T-cell (primary cell): ENCODE results near the gene DISP2. TPM values are rescaled to one million over a fixed set of nuclear protein-coding genes. Genes with fewer than 3 reads are reported as not detected.

ENCODE experiments used
- ATAC-seq, 4 experiments: fragments of 200-7000 bp in 3 of 4; fragments of 150-1000 bp in 1 of 4; cut with Tn5 transposase; replicated peaks in 1 of 4; 1 replicate in 3 of 4; 2 replicates in 1 of 4; pipeline ENCODE4 v1.10.0; 2021; ENCODE audit warnings: moderate library complexity in 3 of 4, mild to moderate bottlenecking in 2 of 4, moderate number of reproducible peaks in 1 of 4
- CTCF ChIA-PET, 2 donors: fragments of 300-600 bp; sonication (Branson Sonifier 250); formaldehyde crosslinking; loops; one replicate each; lab custom pipeline; 2022; ENCODE audit warnings: antibody characterized with exemption in 2 of 2; lab: Charles Lee
- POLR2A ChIA-PET, 2 donors: fragments of 300-600 bp; sonication (Branson Sonifier 250); formaldehyde crosslinking; loops; one replicate each; lab custom pipeline; 2022; ENCODE audit warnings: antibody characterized with exemption in 2 of 2; lab: Charles Lee
- DNase-seq, 35 experiments: peaks; one replicate each; pipeline versions ENCODE4 v3.0.0 to v3.0.0-alpha.2; 2013 to 2023
- H3K27ac ChIP-seq: one replicate; pipeline ENCODE4 v1.5.1; 2013; ENCODE audit warnings: low read length
- H3K27me3 ChIP-seq, 2 experiments: replicated peaks in 1 of 2; 1 replicate in 1 of 2; 2 replicates in 1 of 2; pipeline versions ENCODE4 v1.6.1 to v1.7.0; 2013; ENCODE audit warnings: low read length in 1 of 2, mixed read lengths in 1 of 2; ENCODE audit not compliant: control insufficient read depth in 2 of 2, insufficient read depth in 2 of 2; ENCODE audit errors: extremely low read depth in 1 of 2
- H3K36me3 ChIP-seq, 2 donors: 1 replicate in 1 of 2; 2 replicates in 1 of 2; pipeline versions ENCODE4 v1.6.1 to v1.7.0; 2013; ENCODE audit warnings: low read length in 1 of 2; ENCODE audit not compliant: control insufficient read depth in 2 of 2, insufficient read depth in 1 of 2; ENCODE audit errors: extremely low read depth in 1 of 2
- H3K4me1 ChIP-seq, 2 experiments: 1 replicate in 1 of 2; 2 replicates in 1 of 2; pipeline versions ENCODE4 v1.6.1 to v1.7.0; 2013; ENCODE audit warnings: low read length in 2 of 2, mixed read lengths in 1 of 2; ENCODE audit not compliant: insufficient read depth in 2 of 2, control insufficient read depth in 1 of 2; ENCODE audit errors: extremely low read depth in 1 of 2
- H3K4me3 ChIP-seq, 2 donors: 1 replicate in 1 of 2; 2 replicates in 1 of 2; pipeline versions ENCODE4 v1.5.1 to v1.7.0; 2013; ENCODE audit warnings: mild to moderate bottlenecking in 2 of 2, low read length in 1 of 2, moderate library complexity in 1 of 2; ENCODE audit not compliant: control insufficient read depth in 1 of 2; ENCODE audit errors: extremely low read depth in 1 of 2
- H3K9me3 ChIP-seq: 2 replicates; pipeline ENCODE4 v1.7.0; 2013
- H3K27ac Mint-ChIP-seq, 2 donors: one replicate each; pipeline ENCODE4 v1.8.0; 2020 to 2021; ENCODE audit warnings: mild to moderate bottlenecking in 2 of 2, mixed read lengths in 2 of 2
- H3K27me3 Mint-ChIP-seq, 2 donors: one replicate each; pipeline ENCODE4 v1.8.0; 2021 to 2022; ENCODE audit warnings: mixed read lengths in 2 of 2
- H3K36me3 Mint-ChIP-seq: one replicate; pipeline ENCODE4 v1.8.0; 2021; ENCODE audit warnings: mixed read lengths
- H3K4me1 Mint-ChIP-seq, 3 donors: one replicate each; pipeline ENCODE4 v1.8.0; 2020 to 2022; ENCODE audit warnings: mixed read lengths in 3 of 3, mild to moderate bottlenecking in 1 of 3
- H3K4me3 Mint-ChIP-seq, 3 donors: one replicate each; pipeline ENCODE4 v1.8.0; 2020 to 2022; ENCODE audit warnings: mild to moderate bottlenecking in 3 of 3, mixed read lengths in 3 of 3, moderate library complexity in 3 of 3
- H3K9me3 Mint-ChIP-seq, 3 donors: one replicate each; pipeline ENCODE4 v1.8.0; 2020 to 2022; ENCODE audit warnings: mixed read lengths in 3 of 3
- WGBS: methylation state at CpG from one replicate; pipeline ENCODE4 v1.1.5; 2013; ENCODE audit warnings: missing lambda C conversion rate; ENCODE audit not compliant: insufficient coverage; 5-methylcytosine and 5-hydroxymethylcytosine counted together
- total RNA-seq, 35 experiments: library from RNA in 6 of 35; stranded (reverse) in 6 of 35; fragments of 120-200 nt in 1 of 35; gene quantifications; one replicate each; pipeline versions ENCODE4 v1.2.1 to v1.2.4 and lab custom pipeline; 2013 to 2026

Gene DISP2
- total RNA-seq, 5 donors from 2014 or later (not counting 1 experiment from before 2014, with no cell fraction given): 0.03 to 1.4 (median 0.18) TPM

DNA sequence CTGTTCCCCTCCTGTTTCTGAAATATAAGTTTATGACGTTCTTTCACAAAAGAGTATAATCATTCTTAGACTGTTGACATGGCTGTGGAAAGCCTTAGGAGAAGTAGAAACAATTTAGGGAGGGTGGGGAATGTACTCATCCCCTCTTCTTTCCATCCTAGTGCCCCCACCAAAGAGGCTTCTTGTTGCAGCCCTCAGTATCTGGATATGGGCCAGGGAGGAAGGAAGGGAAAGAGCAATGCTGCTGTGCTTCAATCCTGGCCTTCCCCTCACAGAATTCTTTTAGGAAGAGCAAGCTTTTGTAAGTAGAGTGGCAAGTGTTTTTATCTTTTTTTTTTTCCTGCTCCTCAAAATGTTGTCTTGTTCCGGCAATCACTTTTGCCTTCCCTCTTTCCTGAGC, 32.8 kb upstream of the DISP2 start:
- peak overlapping the region; percentile 74 to 80 (median 76) for H3K4me3 Mint-ChIP-seq
- H3K4me1 Mint-ChIP-seq: peaks cover 34 to 41% (median 35%) of the 10 kb centered on the region in 3 donors
- H3K4me3 ChIP-seq: peak overlapping the region in 1 of 2 donors; percentile 50
- H3K9me3 Mint-ChIP-seq: no peaks in the 10 kb centered on the region
- POLR2A ChIA-PET: interaction anchor here (0.7 to 0.9 kb wide), 3 partner anchors 17 to 1449 kb away, joined by 3 to 6 read pairs (median 3); partner anchors contain the start of genes MAPKBP1 (in 1 of the 2) and PLCB2 (in 1 of the 2)
- DNase-seq: no peak
- H3K27ac ChIP-seq: no peak overlapping the region
- H3K4me1 ChIP-seq: peaks cover 9 to 32% of the 10 kb centered on the region in 2 experiments
- no peaks in the 10 kb centered on the region for H3K36me3 Mint-ChIP-seq
- H3K27me3 ChIP-seq: no peaks in the 10 kb centered on the region
- peak overlapping the region in 1 of 2 donors; percentile 10 for H3K27ac Mint-ChIP-seq
- CTCF ChIA-PET: interaction anchor here (0.5 to 5.1 kb wide), 12 partner anchors 9 to 1637 kb away, joined by 3 to 30 read pairs (median 3); partner anchors contain the start of gene PLCB2 (in 1 of the 2)
- no CpG with 5 or more reads among the region's 2 CpGs for WGBS
- peaks cover 0 to 1% of the 10 kb centered on the region in 2 donors for H3K27me3 Mint-ChIP-seq
- H3K9me3 ChIP-seq: no peaks in the 10 kb centered on the region
- ATAC-seq: no peak
- no peaks in the 10 kb centered on the region for H3K36me3 ChIP-seq

DNA sequence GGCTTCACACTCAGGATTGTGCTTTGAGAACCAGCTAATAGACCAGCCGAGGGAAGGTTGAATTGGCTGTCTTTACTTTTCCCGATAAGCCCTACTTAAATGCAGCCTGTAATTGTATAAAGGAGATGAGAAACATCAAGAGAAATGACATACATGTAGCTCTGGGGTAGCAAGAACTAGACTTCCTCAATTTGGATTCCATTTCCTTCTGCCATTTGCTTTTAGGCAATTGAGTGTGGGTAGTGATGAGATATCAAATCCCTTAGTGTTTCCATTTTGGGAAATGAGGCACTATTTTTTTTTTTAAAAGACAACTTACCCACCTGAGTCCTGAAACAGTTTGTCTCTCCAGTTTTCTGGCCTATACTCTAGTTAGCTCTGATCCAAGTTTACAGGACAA, 32.3 kb upstream of the DISP2 start:
- Histone ChIP-seq H3K4me1 (peaks cover 9 to 30% of the 10 kb centered on the region in 2 experiments), H3K36me3 (no peaks in the 10 kb centered on the region), H3K9me3 (no peaks in the 10 kb centered on the region), H3K27ac (no peak overlapping the region), H3K4me3 (no peak overlapping the region), H3K27me3 (no peaks in the 10 kb centered on the region)
- POLR2A ChIA-PET: no interaction called here
- WGBS: 80% methylated on average over 1 of the region's 2 CpGs
- Mint-ChIP-seq H3K9me3 (no peaks in the 10 kb centered on the region), H3K4me3 (peak overlapping the region; percentile 18 to 80 (median 76)), H3K36me3 (no peaks in the 10 kb centered on the region), H3K27ac (no peak overlapping the region), H3K27me3 (no peaks in the 10 kb centered on the region), H3K4me1 (peaks cover 34 to 41% (median 35%) of the 10 kb centered on the region in 3 donors)
- DNase-seq (no peak), ATAC-seq (no peak)
- CTCF ChIA-PET: interaction anchor here (0.9 to 5.1 kb wide), 7 partner anchors 9 to 46 kb away, joined by 3 to 30 read pairs (median 4); partner anchors contain the start of gene PLCB2 (in 1 of the 2)

DNA sequence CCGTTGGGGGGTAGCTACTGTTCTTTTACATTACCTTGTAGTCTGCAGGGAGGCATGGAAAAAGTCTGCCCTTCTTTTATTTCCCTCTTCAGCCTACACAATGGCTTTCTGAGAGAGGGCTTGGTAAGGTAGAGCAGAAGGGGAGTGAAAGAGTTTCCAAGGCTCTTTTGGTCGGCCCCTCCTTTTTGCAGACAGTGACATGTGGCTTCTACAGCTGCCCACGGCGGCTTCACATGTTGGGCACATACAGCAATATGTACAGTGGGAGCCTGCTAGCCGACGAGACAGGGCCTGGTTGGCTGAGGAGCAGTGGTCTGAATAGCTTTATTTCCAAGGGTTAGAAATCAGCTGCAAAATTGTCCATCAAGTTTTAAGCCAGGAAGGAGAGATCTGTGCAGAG, 30.6 kb upstream of the DISP2 start:
- Histone ChIP-seq H3K27ac (no peak overlapping the region), H3K4me3 (no peak overlapping the region), H3K36me3 (no peaks in the 10 kb centered on the region), H3K9me3 (no peaks in the 10 kb centered on the region), H3K4me1 (peaks cover 9 to 24% of the 10 kb centered on the region in 2 experiments), H3K27me3 (no peaks in the 10 kb centered on the region)
- CTCF ChIA-PET: interaction anchor here (1.7 to 5.1 kb wide), 2 partner anchors 10 to 11 kb away, joined by 5 to 30 read pairs; no protein-coding TSS in a partner anchor
- Mint-ChIP-seq H3K27me3 (no peaks in the 10 kb centered on the region), H3K27ac (no peak overlapping the region), H3K4me3 (no peak overlapping the region), H3K4me1 (peaks cover 23 to 30% (median 23%) of the 10 kb centered on the region in 3 donors), H3K9me3 (no peaks in the 10 kb centered on the region), H3K36me3 (no peaks in the 10 kb centered on the region)
- POLR2A ChIA-PET: interaction anchor here in 1 of 2 donors (0.5 kb wide), 1 partner anchor 1626 kb away, joined by 4 read pairs; no protein-coding TSS in a partner anchor
- ATAC-seq (no peak), DNase-seq (no peak)
- WGBS: 63% methylated on average over 5 of the region's 6 CpGs

DNA sequence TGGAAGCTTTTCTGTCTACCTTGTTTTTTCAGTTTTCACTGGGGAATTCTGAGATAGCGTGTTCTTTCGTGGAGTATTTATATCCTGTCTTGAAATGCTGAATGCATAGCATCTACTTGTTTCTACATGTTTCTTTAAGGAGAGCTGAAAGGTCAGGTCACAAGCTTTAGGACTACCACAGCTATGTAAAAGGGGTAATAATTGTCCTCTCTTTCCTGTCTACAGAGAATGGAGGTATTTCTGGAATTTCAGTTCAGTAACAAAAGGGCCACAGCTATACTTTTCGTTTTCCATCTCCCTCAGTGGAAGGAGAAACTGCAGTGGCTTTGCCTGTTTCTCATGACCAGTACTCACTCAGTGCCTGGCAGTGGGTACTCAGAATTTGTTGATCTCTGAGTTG, 29.8 kb upstream of the DISP2 start:
- no peaks in the 10 kb centered on the region for H3K9me3 ChIP-seq
- DNase-seq (no peak), ATAC-seq (no peak)
- Mint-ChIP-seq H3K4me1 (peaks cover 17 to 37% (median 19%) of the 10 kb centered on the region in 3 donors), H3K36me3 (no peaks in the 10 kb centered on the region), H3K27me3 (no peaks in the 10 kb centered on the region), H3K27ac (no peak overlapping the region), H3K9me3 (no peaks in the 10 kb centered on the region), H3K4me3 (no peak overlapping the region)
- no peak overlapping the region for H3K4me3 ChIP-seq
- H3K27ac ChIP-seq: no peak overlapping the region
- ChIA-PET CTCF (interaction anchor here in 1 of 2 donors (5.1 kb wide), 1 partner anchor 10 kb away, joined by 30 read pairs; no protein-coding TSS in a partner anchor), POLR2A (no interaction called here)
- H3K4me1 ChIP-seq: peaks cover 5 to 17% of the 10 kb centered on the region in 2 experiments
- H3K27me3 ChIP-seq: no peaks in the 10 kb centered on the region
- H3K36me3 ChIP-seq: no peaks in the 10 kb centered on the region
- 80% methylated on average over 2 of the region's 3 CpGs for WGBS

DNA sequence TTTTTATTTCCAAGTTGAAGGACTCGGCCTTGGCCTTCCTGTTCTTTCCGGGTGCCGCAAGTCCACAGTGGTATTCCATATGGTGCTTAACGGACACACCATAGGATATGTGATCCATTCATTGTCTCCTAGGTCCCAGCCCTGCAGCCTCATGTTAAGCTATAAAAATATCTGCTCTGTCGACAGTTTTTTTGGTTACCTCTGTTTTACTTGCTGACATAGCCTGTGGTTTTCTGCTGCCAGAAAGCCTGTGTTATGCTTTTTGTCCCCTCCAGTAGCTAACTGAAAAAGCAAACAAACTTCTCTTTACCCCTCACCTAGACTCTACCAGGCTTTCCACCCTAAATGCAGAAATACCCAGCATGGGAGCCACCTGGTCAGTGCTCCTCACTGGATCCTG, 29.3 kb upstream of the DISP2 start:
- no peak for ATAC-seq
- CTCF ChIA-PET: interaction anchor here (0.7 to 5.1 kb wide), 2 partner anchors 9 to 15 kb away, joined by 3 to 30 read pairs; no protein-coding TSS in a partner anchor
- Mint-ChIP-seq H3K9me3 (no peaks in the 10 kb centered on the region), H3K4me1 (peaks cover 19 to 41% (median 21%) of the 10 kb centered on the region in 3 donors), H3K36me3 (no peaks in the 10 kb centered on the region), H3K27ac (no peak overlapping the region), H3K4me3 (no peak overlapping the region), H3K27me3 (no peaks in the 10 kb centered on the region)
- Histone ChIP-seq H3K4me3 (no peak overlapping the region), H3K27me3 (no peaks in the 10 kb centered on the region), H3K4me1 (peaks cover 7 to 21% of the 10 kb centered on the region in 2 experiments), H3K9me3 (no peaks in the 10 kb centered on the region), H3K36me3 (no peaks in the 10 kb centered on the region), H3K27ac (no peak overlapping the region)
- WGBS: 80% methylated on average over 5 of the region's 5 CpGs
- POLR2A ChIA-PET: interaction anchor here (0.6 to 0.7 kb wide), 2 partner anchors 68 to 107 kb away, joined by 3 to 4 read pairs; no protein-coding TSS in a partner anchor
- DNase-seq: no peak

DNA sequence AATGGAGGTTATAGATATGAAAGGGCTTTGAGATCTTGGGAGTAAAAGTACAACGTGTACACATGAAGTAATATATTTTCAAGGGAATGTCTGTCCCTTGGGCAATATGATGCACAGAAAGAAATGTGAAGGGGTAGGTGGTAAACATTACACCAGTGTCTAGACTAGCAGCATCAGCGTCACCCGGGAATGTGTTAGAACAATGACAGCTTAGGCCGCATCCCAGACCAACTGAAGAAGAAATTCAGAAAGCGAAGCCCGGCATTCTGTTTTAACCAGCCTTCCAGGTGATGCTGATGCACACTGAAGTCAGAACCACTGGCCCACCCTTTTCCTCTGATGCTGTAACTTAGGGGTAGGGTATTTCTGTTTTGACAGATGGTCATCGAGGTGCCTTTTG, 28.2 kb upstream of the DISP2 start:
- Histone ChIP-seq H3K36me3 (no peaks in the 10 kb centered on the region), H3K4me3 (no peak overlapping the region), H3K9me3 (no peaks in the 10 kb centered on the region), H3K4me1 (peaks cover 16 to 26% of the 10 kb centered on the region in 2 experiments), H3K27me3 (no peaks in the 10 kb centered on the region), H3K27ac (no peak overlapping the region)
- CTCF ChIA-PET: interaction anchor here in 1 of 2 donors (0.9 to 1.9 kb wide), 2 partner anchors 9 to 55 kb away, joined by 4 to 6 read pairs; no protein-coding TSS in a partner anchor
- ATAC-seq (no peak), DNase-seq (no peak)
- no peaks in the 10 kb centered on the region for H3K27me3 Mint-ChIP-seq
- peaks cover 24 to 48% (median 27%) of the 10 kb centered on the region in 3 donors for H3K4me1 Mint-ChIP-seq
- H3K4me3 Mint-ChIP-seq: no peak overlapping the region
- H3K27ac Mint-ChIP-seq: no peak overlapping the region
- H3K9me3 Mint-ChIP-seq: no peaks in the 10 kb centered on the region
- H3K36me3 Mint-ChIP-seq: no peaks in the 10 kb centered on the region
- WGBS: 100% methylated on average over 3 of the region's 7 CpGs
- POLR2A ChIA-PET: interaction anchor here in 1 of 2 donors (0.7 kb wide), 1 partner anchor 23 kb away, joined by 4 read pairs; no protein-coding TSS in a partner anchor
